ENCODE measurements around the gene TEKT5.
"Not testable (repeated sequence)": the region's sequence is repeated elsewhere in the genome, so short reads cannot be mapped to it uniquely, and the experiment has no call there.

The TEKT5 gene

GRCh38 chr16:10658943-10659342, 35.8 kb downstream of the TEKT5 start:
- DNase-seq (ENCODE audit: low spot score): no peak

- no peak for DNase-seq (ENCODE audit: low spot score)
These were observed 36.8 kb downstream of the TEKT5 start for GRCh38 chr16:10657925-10658324.

- DNase-seq (ENCODE audit: low spot score): no peak
These were observed 38.1 kb downstream of the TEKT5 start for GRCh38 chr16:10656618-10657017.

GRCh38 chr16:10655415-10655977, 39.2 kb downstream of the TEKT5 start:
- no peak for DNase-seq (ENCODE audit: low spot score)

GRCh38 chr16:10654592-10655414, 39.9 kb downstream of the TEKT5 start:
- no peak for DNase-seq (ENCODE audit: low spot score)

GRCh38 chr16:10652730-10653590, 41.8 kb downstream of the TEKT5 start:
- DNase-seq (ENCODE audit: low spot score): peak; percentile 79

GRCh38 chr16:10649098-10649497, 45.6 kb downstream of the TEKT5 start:
- not testable (repeated sequence) for DNase-seq (ENCODE audit: low spot score)

GRCh38 chr16:10647721-10648296, 46.9 kb downstream of the TEKT5 start:
- no peak for DNase-seq (ENCODE audit: low spot score)

- DNase-seq (ENCODE audit: low spot score): no peak
These were observed 47.4 kb downstream of the TEKT5 start for GRCh38 chr16:10647264-10647720.

GRCh38 chr16:10646581-10647263, 48.0 kb downstream of the TEKT5 start:
- no peak for DNase-seq (ENCODE audit: low spot score)

GRCh38 chr16:10646228-10646580, 48.5 kb downstream of the TEKT5 start:
- DNase-seq (ENCODE audit: low spot score): no peak

- no peak for DNase-seq (ENCODE audit: low spot score)
These were observed 50.6 kb downstream of the TEKT5 start for GRCh38 chr16:10644092-10644491.

- no peak for DNase-seq (ENCODE audit: low spot score)
These were observed 51.8 kb downstream of the TEKT5 start for GRCh38 chr16:10642964-10643363.

GRCh38 chr16:10641953-10642949, 52.5 kb downstream of the TEKT5 start:
- DNase-seq (ENCODE audit: low spot score): peak; percentile 50

- DNase-seq (ENCODE audit: low spot score): no peak
These were observed 53.2 kb downstream of the TEKT5 start for GRCh38 chr16:10641555-10641952.

- DNase-seq (ENCODE audit: low spot score): no peak
These were observed 53.8 kb downstream of the TEKT5 start for GRCh38 chr16:10640934-10641333.

GRCh38 chr16:10638101-10638500, 56.6 kb downstream of the TEKT5 start:
- DNase-seq (ENCODE audit: low spot score): no peak

GRCh38 chr16:10637337-10638037, 57.2 kb downstream of the TEKT5 start:
- no peak for DNase-seq (ENCODE audit: low spot score)

GRCh38 chr16:10635365-10636021, 59.2 kb downstream of the TEKT5 start:
- DNase-seq (ENCODE audit: low spot score): no peak
